Measurements from ENCODE around the gene TBC1D10A.

GRCh38 chr22:30325724-30326254 is 952 bp downstream of the TBC1D10A start:
- TF ChIP-seq POLR2A (IDR thresholded peaks at IDR 0.05) = no peak
- TF ChIP-seq, protein P1, sequence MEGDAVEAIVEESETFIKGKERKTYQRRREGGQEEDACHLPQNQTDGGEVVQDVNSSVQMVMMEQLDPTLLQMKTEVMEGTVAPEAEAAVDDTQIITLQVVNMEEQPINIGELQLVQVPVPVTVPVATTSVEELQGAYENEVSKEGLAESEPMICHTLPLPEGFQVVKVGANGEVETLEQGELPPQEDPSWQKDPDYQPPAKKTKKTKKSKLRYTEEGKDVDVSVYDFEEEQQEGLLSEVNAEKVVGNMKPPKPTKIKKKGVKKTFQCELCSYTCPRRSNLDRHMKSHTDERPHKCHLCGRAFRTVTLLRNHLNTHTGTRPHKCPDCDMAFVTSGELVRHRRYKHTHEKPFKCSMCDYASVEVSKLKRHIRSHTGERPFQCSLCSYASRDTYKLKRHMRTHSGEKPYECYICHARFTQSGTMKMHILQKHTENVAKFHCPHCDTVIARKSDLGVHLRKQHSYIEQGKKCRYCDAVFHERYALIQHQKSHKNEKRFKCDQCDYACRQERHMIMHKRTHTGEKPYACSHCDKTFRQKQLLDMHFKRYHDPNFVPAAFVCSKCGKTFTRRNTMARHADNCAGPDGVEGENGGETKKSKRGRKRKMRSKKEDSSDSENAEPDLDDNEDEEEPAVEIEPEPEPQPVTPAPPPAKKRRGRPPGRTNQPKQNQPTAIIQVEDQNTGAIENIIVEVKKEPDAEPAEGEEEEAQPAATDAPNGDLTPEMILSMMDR (IDR thresholded peaks at IDR 0.05) = no peak
